ENCODE measurements around the gene MRPL39.

DNA sequence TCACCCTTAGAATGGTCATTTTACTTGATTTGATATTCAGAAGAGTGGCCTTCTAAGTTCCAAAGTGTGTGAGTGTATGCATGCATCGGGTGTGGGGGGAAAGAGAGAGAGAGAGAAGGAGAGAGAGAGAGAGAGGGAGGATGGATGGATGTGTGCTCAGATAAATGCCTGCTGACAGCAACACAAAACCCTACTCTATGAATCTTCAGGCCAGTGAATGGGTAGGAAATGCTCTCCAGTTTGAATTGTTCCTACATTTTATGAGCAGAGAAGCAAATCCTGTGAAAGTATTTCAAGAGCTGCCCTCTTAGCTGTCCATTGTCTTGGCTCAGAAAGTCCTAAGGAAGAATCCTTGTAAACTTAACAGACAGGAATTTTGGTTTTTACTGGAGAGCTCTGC is 39.2 kb upstream of the MRPL39 start:
- TF ChIP-seq YY1 (IDR thresholded peaks at IDR 0.05; ENCODE audit: low read depth) = no peak
- no peak for TF ChIP-seq REST (IDR thresholded peaks at IDR 0.05; ENCODE audit: low read depth)
- no peak for TF ChIP-seq TAF1 (IDR thresholded peaks at IDR 0.05; ENCODE audit: low read depth)
- no peak for TF ChIP-seq EP300 (IDR thresholded peaks at IDR 0.05; ENCODE audit: borderline replicate concordance)
- no peak for TF ChIP-seq RAD21 (IDR thresholded peaks at IDR 0.05; ENCODE audit: low read depth)
- no peak for TF ChIP-seq FOXM1 (IDR thresholded peaks at IDR 0.05; ENCODE audit: borderline replicate concordance, low read depth)
- TF ChIP-seq MAX (IDR thresholded peaks at IDR 0.05) = no peak
- no peak for TF ChIP-seq CEBPB (IDR thresholded peaks at IDR 0.05)
- TF ChIP-seq TCF12 (IDR thresholded peaks at IDR 0.05; ENCODE audit: low read depth) = no peak
- TF ChIP-seq NFIC (IDR thresholded peaks at IDR 0.05) = no peak

All from Ishikawa (cell line).